Stimulated activated CD8-positive, alpha-beta memory T cell treated with anti-CD3 and anti-CD28 coated beads, Interleukin-7, amount 100 ng/mL, for 24 hours (primary cell): ENCODE measurements around the gene DNAH2.
A peak's percentile ranks its signal among the peaks of the same experiment; 100 is the strongest.

Experiments used
- DNase-seq: peaks from one replicate; pipeline ENCODE4 v3.0.0-alpha.2; 2020; ENCODE audit warnings: low read depth

Gene DNAH2

GRCh38 chr17:7840875-7841274, 123.3 kb downstream of the DNAH2 start:
- DNase-seq = no peak

GRCh38 chr17:7841396-7841914, 123.9 kb downstream of the DNAH2 start:
- DNase-seq = peak; percentile 85

- peak; percentile 80 for DNase-seq
These were observed 124.4 kb downstream of the DNAH2 start for GRCh38 chr17:7841915-7842379.

GRCh38 chr17:7842380-7843256, 125.1 kb downstream of the DNAH2 start:
- peak; percentile 91 for DNase-seq

- no peak for DNase-seq
These were observed 125.7 kb downstream of the DNAH2 start for GRCh38 chr17:7843257-7843535.

GRCh38 chr17:7843536-7844291, 126.2 kb downstream of the DNAH2 start:
- DNase-seq = peak; percentile 76

- DNase-seq = peak; percentile 72
These were observed 127.0 kb downstream of the DNAH2 start for GRCh38 chr17:7844292-7845154.

- no peak for DNase-seq
These were observed 128.0 kb downstream of the DNAH2 start for GRCh38 chr17:7845359-7846062.

- DNase-seq = no peak
These were observed 128.7 kb downstream of the DNAH2 start for GRCh38 chr17:7846063-7846735.

GRCh38 chr17:7846765-7847661, 129.5 kb downstream of the DNAH2 start:
- DNase-seq = no peak

- DNase-seq = no peak
These were observed 130.6 kb downstream of the DNAH2 start for GRCh38 chr17:7848131-7848579.

GRCh38 chr17:7848739-7849129, 131.2 kb downstream of the DNAH2 start:
- DNase-seq = no peak

- DNase-seq = no peak
These were observed 131.7 kb downstream of the DNAH2 start for GRCh38 chr17:7849130-7849750.

GRCh38 chr17:7849751-7850504, 132.4 kb downstream of the DNAH2 start:
- DNase-seq = no peak

- DNase-seq = no peak
These were observed 133.3 kb downstream of the DNAH2 start for GRCh38 chr17:7850701-7851437.

GRCh38 chr17:7851438-7852261, 134.1 kb downstream of the DNAH2 start:
- peak; percentile 84 for DNase-seq

- no peak for DNase-seq
These were observed 134.7 kb downstream of the DNAH2 start for GRCh38 chr17:7852262-7852670.
